OCI-LY1 (cell line): ENCODE results near the gene GPLD1.

Experiments used
- EZH2 ChIP-seq: fragments of 200-600 bp; sonication (generic), shearing (Covaris generic); IDR thresholded peaks from 2 replicates; pipeline ENCODE4 v1.8.0; 2017; ENCODE audit warnings: borderline replicate concordance, mixed run types, mild to moderate bottlenecking, antibody characterized with exemption, low read length, moderate library complexity, mixed read lengths
- TF ChIP-seq, protein P1 (sequence below): fragments of 200-600 bp; sonication (generic), shearing (Covaris generic); IDR thresholded peaks from 2 replicates; pipeline ENCODE4 v1.5.1; 2017; ENCODE audit warnings: mild to moderate bottlenecking, antibody characterized with exemption, low read length, moderate library complexity, mixed read lengths

DNA sequence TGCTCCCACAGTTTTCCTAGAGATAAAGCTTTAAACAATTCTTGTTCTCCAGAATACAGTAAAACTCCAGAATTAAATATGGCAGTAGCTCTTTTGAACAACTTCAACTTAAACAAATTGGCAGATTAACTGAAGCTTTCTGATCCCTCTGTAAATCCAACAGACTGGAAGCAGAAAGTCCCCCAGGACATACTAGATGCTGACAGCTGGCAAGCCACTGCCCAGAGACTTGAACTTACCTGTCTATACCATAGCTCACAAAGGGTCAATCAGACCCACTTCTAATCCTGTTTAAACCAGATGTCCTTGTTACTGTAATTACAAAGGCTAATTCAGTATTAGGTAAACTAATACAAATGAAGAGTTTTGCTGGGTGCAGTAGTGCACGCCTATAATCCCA is 12.3 kb downstream of the GPLD1 start:
- TF ChIP-seq, protein P1, sequence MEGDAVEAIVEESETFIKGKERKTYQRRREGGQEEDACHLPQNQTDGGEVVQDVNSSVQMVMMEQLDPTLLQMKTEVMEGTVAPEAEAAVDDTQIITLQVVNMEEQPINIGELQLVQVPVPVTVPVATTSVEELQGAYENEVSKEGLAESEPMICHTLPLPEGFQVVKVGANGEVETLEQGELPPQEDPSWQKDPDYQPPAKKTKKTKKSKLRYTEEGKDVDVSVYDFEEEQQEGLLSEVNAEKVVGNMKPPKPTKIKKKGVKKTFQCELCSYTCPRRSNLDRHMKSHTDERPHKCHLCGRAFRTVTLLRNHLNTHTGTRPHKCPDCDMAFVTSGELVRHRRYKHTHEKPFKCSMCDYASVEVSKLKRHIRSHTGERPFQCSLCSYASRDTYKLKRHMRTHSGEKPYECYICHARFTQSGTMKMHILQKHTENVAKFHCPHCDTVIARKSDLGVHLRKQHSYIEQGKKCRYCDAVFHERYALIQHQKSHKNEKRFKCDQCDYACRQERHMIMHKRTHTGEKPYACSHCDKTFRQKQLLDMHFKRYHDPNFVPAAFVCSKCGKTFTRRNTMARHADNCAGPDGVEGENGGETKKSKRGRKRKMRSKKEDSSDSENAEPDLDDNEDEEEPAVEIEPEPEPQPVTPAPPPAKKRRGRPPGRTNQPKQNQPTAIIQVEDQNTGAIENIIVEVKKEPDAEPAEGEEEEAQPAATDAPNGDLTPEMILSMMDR: no peak
- TF ChIP-seq EZH2: no peak
